GM12878 (cell line): ENCODE measurements around the gene SPRR3.

Source experiments
- CHD2 ChIP-seq: IDR thresholded peaks from 2 replicates; pipeline ENCODE4 v1.6.1; 2011; ENCODE audit warnings: low read depth, low read length, improper control_type of control experiment, borderline replicate concordance
- KDM1A ChIP-seq: fragments of 200-600 bp; sonication (generic); IDR thresholded peaks from 2 replicates; pipeline ENCODE4 v1.6.1; 2016; ENCODE audit warnings: borderline replicate concordance
- PKNOX1 ChIP-seq: fragments of 450-650 bp; IDR thresholded peaks from 2 replicates; pipeline ENCODE4 v1.6.1; 2016; ENCODE audit warnings: mild to moderate bottlenecking

- no peak for TF ChIP-seq CHD2
- TF ChIP-seq PKNOX1 = no peak
- no peak for TF ChIP-seq KDM1A
Observed at GRCh38 chr1:152983234-152983633, 18.3 kb upstream of the SPRR3 start.
